Endodermal cell (in vitro differentiated cells): ENCODE data around the gene MTHFSD. TPM values are rescaled to one million over a fixed set of nuclear protein-coding genes. Genes with fewer than 3 reads are reported as not detected.

ENCODE experiments used
- DNase-seq: peaks from one replicate; pipeline ENCODE4 v3.0.0-alpha.2; 2017
- H3K27ac ChIP-seq: 2 replicates; pipeline ENCODE4 v1.5.1; 2013; ENCODE audit warnings: mild to moderate bottlenecking, low read depth, low read length, moderate library complexity
- H3K27me3 ChIP-seq: 2 replicates; pipeline ENCODE4 v1.6.1; 2013; ENCODE audit warnings: mild to moderate bottlenecking, low read length, moderate library complexity; ENCODE audit not compliant: insufficient read depth, control insufficient read depth, poor library complexity, severe bottlenecking
- H3K36me3 ChIP-seq: 2 replicates; pipeline ENCODE4 v1.7.0; 2013; ENCODE audit warnings: mild to moderate bottlenecking, low read length, moderate library complexity; ENCODE audit not compliant: control insufficient read depth, insufficient read depth
- H3K4me1 ChIP-seq: one replicate; pipeline ENCODE4 v1.7.0; 2013; ENCODE audit warnings: low read length; ENCODE audit not compliant: control insufficient read depth, insufficient read depth
- H3K4me3 ChIP-seq: 2 replicates; pipeline ENCODE4 v1.5.1; 2013; ENCODE audit warnings: mild to moderate bottlenecking, low read length, moderate library complexity
- H3K9ac ChIP-seq: 2 replicates; pipeline ENCODE4 v1.6.1; 2013; ENCODE audit warnings: mild to moderate bottlenecking, low read length, moderate library complexity; ENCODE audit not compliant: poor library complexity, severe bottlenecking; ENCODE audit errors: extremely low read depth
- H3K9me3 ChIP-seq: 2 replicates; pipeline ENCODE4 v1.6.1; 2013; ENCODE audit warnings: mild to moderate bottlenecking, low read length, moderate library complexity; ENCODE audit not compliant: control insufficient read depth
- H3K27ac Mint-ChIP-seq: 2 replicates; pipeline ENCODE4 v1.8.0; 2020; ENCODE audit warnings: mixed read lengths
- H3K27me3 Mint-ChIP-seq: 2 replicates; pipeline ENCODE4 v1.8.0; 2021; ENCODE audit warnings: mild to moderate bottlenecking, mixed read lengths; ENCODE audit not compliant: insufficient read depth
- H3K36me3 Mint-ChIP-seq: 2 replicates; pipeline ENCODE4 v1.8.0; 2020; ENCODE audit warnings: low read depth, mixed read lengths
- H3K4me1 Mint-ChIP-seq: 2 replicates; pipeline ENCODE4 v1.8.0; 2020; ENCODE audit warnings: mixed read lengths
- H3K4me3 Mint-ChIP-seq: 2 replicates; pipeline ENCODE4 v1.8.0; 2020; ENCODE audit warnings: mild to moderate bottlenecking, moderate library complexity, mixed read lengths
- H3K9me3 Mint-ChIP-seq: 2 replicates; pipeline ENCODE4 v1.8.0; 2020; ENCODE audit warnings: mild to moderate bottlenecking, mixed read lengths
- WGBS, 2 experiments: methylation state at CpG; one replicate each; pipeline versions ENCODE4 v1.1.5 to v1.1.7; 2013; ENCODE audit warnings: missing lambda C conversion rate in 2 of 2, mixed read lengths in 1 of 2; ENCODE audit not compliant: insufficient coverage in 1 of 2, insufficient read length in 1 of 2; 5-methylcytosine and 5-hydroxymethylcytosine counted together
- total RNA-seq, 2 donors: library from RNA; stranded (reverse); fragmentation: NEBNext Ultra II Directional in 1 of 2; extraction: Animal tissue kit (Norgen Biotek cat#: 25700) in 1 of 2; gene quantifications; 2 replicates in 1 of 2; 3 replicates in 1 of 2; pipeline ENCODE4 v1.2.1, GENCODE V29; 2021
- TF ChIP-seq, protein P1 (sequence below): fragments of 200-600 bp; sonication (generic); conservative IDR thresholded peaks from 2 replicates; pipeline ENCODE4 v1.5.0; 2021; ENCODE audit warnings: antibody characterized with exemption, mild to moderate bottlenecking

The MTHFSD gene
- total RNA-seq, 2 donors from 2014 or later: 15.0 to 25.8 TPM

DNA sequence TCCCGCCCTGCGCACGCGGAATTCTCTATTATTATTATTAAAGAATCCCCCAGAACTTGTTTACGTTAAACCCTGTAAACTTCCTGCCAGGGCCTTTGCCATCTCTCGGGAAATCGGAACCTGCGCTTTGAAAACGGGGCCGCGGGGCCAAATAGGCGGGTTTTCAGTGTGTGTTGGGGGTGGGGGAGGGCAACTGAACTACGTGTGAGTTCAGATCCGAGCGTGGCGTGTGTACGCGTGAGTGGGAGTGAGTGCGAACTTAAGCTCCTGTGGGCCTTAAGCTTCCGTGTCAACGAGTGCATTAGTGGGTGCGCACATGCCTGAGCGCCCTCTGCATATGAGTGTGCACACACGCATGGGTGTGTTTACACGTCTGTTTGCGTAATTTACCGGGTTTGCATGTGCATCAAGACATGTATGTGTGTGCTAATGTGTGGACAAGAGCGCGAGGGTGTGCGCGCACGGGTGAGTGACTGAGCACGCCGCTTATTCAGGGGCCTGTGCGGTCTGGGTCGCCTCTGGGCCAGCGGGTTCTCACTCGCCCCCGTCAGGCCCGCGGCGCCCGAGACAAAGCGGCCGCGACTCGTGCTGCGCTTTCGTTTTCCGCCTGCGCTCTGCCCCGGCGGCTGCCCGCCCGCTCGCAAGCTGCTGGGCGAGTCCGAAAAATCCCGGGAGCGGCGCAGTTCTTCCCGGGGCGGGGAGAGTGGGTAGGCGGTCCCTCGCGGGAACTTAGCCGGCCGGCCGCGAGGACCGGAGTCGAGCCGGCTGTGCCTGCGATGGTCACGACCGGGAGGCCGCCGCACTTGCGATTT, 45.9 kb downstream of the MTHFSD start:
- 1 to 3% methylated on average over 25 to 79 of the region's 79 CpGs for WGBS, 2 experiments
- DNase-seq: peak; percentile 78
- H3K27me3 ChIP-seq: peaks cover 100% of the 10 kb centered on the region
- Mint-ChIP-seq H3K4me3 (peak overlapping the region; percentile 36), H3K4me1 (peaks cover 14% of the 10 kb centered on the region), H3K27me3 (peaks cover 99% of the 10 kb centered on the region), H3K27ac (no peak overlapping the region), H3K9me3 (no peaks in the 10 kb centered on the region), H3K36me3 (no peaks in the 10 kb centered on the region)
- no peak overlapping the region for H3K27ac ChIP-seq
- H3K36me3 ChIP-seq: no peaks in the 10 kb centered on the region
- no peaks in the 10 kb centered on the region for H3K9me3 ChIP-seq
- TF ChIP-seq, protein P1, sequence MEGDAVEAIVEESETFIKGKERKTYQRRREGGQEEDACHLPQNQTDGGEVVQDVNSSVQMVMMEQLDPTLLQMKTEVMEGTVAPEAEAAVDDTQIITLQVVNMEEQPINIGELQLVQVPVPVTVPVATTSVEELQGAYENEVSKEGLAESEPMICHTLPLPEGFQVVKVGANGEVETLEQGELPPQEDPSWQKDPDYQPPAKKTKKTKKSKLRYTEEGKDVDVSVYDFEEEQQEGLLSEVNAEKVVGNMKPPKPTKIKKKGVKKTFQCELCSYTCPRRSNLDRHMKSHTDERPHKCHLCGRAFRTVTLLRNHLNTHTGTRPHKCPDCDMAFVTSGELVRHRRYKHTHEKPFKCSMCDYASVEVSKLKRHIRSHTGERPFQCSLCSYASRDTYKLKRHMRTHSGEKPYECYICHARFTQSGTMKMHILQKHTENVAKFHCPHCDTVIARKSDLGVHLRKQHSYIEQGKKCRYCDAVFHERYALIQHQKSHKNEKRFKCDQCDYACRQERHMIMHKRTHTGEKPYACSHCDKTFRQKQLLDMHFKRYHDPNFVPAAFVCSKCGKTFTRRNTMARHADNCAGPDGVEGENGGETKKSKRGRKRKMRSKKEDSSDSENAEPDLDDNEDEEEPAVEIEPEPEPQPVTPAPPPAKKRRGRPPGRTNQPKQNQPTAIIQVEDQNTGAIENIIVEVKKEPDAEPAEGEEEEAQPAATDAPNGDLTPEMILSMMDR: no peak
- peak overlapping the region; percentile 29 for H3K4me3 ChIP-seq
- no peak overlapping the region for H3K9ac ChIP-seq
- no peaks in the 10 kb centered on the region for H3K4me1 ChIP-seq

DNA sequence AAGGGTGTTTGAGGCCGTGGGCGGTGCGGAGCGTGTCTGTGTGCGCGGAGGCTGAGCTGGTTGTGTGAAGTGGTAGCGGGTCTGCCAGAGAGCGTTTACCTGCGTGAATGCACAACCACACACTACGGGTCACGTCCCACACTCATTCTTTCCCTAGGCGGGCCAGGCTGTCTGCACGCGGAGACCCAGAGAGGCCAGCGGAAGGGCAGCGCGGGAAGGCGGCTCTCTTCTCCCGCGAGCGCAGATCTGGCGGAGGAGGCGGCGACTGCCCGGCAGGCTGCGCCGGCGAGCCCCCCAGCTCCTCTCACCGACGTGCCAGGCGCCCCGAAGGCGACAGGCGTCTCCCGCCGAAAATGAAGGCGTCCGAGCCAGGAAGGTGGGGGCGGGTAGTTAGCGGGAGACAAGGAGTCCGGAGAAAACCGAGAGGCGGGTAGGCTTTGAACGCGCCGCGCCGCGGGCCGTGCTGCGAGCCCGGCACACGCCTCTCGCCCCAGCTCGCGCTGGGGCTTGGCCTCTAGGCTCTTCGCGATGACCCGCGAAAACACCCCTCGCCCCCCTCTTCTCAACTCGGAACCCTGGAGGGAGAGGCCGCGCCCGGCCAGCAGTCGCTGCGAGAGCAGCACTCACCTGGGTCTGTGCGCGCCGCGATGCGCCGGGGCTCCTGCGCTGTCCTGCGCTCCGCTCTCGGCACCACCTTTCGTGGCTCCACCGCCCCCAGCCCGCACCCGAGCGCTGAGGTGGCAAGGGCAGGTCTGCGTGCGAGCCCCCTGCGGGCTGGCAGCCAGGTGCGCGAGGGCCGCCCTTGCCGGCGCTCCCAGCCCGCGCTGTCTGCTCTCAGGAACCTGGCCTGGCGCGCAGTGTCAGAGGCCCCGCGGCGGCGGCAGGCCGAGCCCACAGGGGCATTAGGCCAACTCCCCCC, 46.7 kb downstream of the MTHFSD start:
- Histone ChIP-seq H3K27me3 (peaks cover 100% of the 10 kb centered on the region), H3K4me1 (no peaks in the 10 kb centered on the region), H3K9ac (no peak overlapping the region), H3K36me3 (no peaks in the 10 kb centered on the region), H3K9me3 (no peaks in the 10 kb centered on the region), H3K27ac (no peak overlapping the region), H3K4me3 (no peak overlapping the region)
- peak overlapping the region; percentile 36 for H3K4me3 Mint-ChIP-seq
- DNase-seq: peak; percentile 86
- peaks cover 99% of the 10 kb centered on the region for H3K27me3 Mint-ChIP-seq
- no peak overlapping the region for H3K27ac Mint-ChIP-seq
- 0 to 2% methylated on average over 13 to 99 of the region's 99 CpGs for WGBS, 2 experiments
- no peaks in the 10 kb centered on the region for H3K36me3 Mint-ChIP-seq
- TF ChIP-seq, protein P1: no peak
- H3K9me3 Mint-ChIP-seq: no peaks in the 10 kb centered on the region
- H3K4me1 Mint-ChIP-seq: peaks cover 11% of the 10 kb centered on the region

DNA sequence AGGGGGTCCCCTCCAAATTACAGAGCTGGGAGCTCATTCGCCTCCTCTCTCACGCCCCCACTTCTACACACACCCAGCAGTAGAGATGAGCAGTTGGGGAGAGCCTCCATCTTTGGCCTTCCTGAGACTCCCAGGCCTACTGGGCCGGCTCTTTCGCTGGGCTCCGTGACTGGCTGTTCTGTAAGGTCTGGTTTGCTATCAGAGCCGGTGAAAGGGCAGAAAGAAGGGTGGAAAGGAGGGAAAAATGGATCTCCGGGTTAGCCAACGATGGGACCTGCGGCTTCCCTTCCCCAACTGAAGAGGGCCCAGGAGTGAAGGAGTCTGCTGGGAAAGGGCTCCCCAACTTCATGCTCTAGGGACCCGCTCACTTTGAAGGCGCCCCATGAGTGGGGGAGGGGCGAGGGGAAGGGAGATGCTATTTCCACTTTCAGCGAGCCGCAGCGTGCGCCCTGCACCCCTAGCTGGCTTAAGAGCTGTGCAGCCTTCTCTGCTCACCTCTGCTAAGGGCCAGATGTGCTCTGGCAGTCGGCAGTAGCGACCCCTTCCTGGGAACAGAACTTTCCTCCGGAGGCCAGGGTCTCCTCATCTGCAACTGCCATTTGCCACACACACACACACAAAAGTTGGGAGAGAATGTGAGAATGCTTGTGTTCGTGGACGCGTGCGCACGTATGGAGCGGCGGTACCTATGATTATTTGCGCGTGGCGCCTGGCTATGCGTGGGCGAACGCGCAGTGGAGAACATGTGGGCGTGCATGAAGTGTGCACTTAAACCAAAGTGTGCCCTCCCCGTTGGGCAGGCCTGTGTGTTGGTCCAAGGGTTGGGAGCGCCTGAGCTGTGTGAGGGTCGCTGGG, 47.6 kb downstream of the MTHFSD start:
- Histone ChIP-seq H3K4me1 (no peaks in the 10 kb centered on the region), H3K4me3 (no peak overlapping the region), H3K9me3 (no peaks in the 10 kb centered on the region), H3K36me3 (no peaks in the 10 kb centered on the region), H3K27ac (no peak overlapping the region), H3K27me3 (peaks cover 100% of the 10 kb centered on the region), H3K9ac (no peak overlapping the region)
- no peaks in the 10 kb centered on the region for H3K36me3 Mint-ChIP-seq
- no peak for DNase-seq
- peaks cover 99% of the 10 kb centered on the region for H3K27me3 Mint-ChIP-seq
- no peaks in the 10 kb centered on the region for H3K9me3 Mint-ChIP-seq
- TF ChIP-seq, protein P1: no peak
- peaks cover 8% of the 10 kb centered on the region for H3K4me1 Mint-ChIP-seq
- no peak overlapping the region for H3K27ac Mint-ChIP-seq
- WGBS, 2 experiments: 7 to 10% methylated on average over 30 to 37 of the region's 37 CpGs
- peak overlapping the region; percentile 36 for H3K4me3 Mint-ChIP-seq
